IMR-90 (cell line): ENCODE results near the gene ADGRF5.

Source experiments
- CEBPB ChIP-seq: IDR thresholded peaks from 2 replicates; pipeline ENCODE4 v1.6.1; 2012; ENCODE audit warnings: low read depth, low read length, improper control_type of control experiment
- MXI1 ChIP-seq: IDR thresholded peaks from 2 replicates; pipeline ENCODE4 v1.6.1; 2012; ENCODE audit warnings: low read depth, mild to moderate bottlenecking, low read length, moderate library complexity, borderline replicate concordance
- POLR2A ChIP-seq: IDR thresholded peaks from 2 replicates; pipeline ENCODE4 v1.6.1; 2012; ENCODE audit warnings: mild to moderate bottlenecking, low read depth, low read length
- RAD21 ChIP-seq: IDR thresholded peaks from 2 replicates; pipeline ENCODE4 v1.6.1; 2012; ENCODE audit warnings: low read length, improper control_type of control experiment
- RCOR1 ChIP-seq: IDR thresholded peaks from 2 replicates; pipeline ENCODE4 v1.6.1; 2012; ENCODE audit warnings: mild to moderate bottlenecking, low read length, improper control_type of control experiment; ENCODE audit not compliant: insufficient replicate concordance
- TF ChIP-seq, protein P1 (sequence below): fragments of 150-350 bp; IDR thresholded peaks from 2 replicates; pipeline ENCODE4 v1.6.1; 2016; ENCODE audit warnings: low read depth, mild to moderate bottlenecking, low read length, moderate library complexity, borderline replicate concordance
- TF ChIP-seq, protein P2 (sequence below): conservative IDR thresholded peaks from 2 replicates; pipeline ENCODE4 v1.5.1; 2012; ENCODE audit warnings: mild to moderate bottlenecking, low read depth, low read length, improper control_type of control experiment
- TF ChIP-seq, protein P3 (sequence below): fragments of 150-350 bp; IDR thresholded peaks from 2 replicates; pipeline ENCODE4 v1.6.1; 2017; ENCODE audit warnings: mild to moderate bottlenecking, antibody characterized with exemption, low read length, low read depth

DNA sequence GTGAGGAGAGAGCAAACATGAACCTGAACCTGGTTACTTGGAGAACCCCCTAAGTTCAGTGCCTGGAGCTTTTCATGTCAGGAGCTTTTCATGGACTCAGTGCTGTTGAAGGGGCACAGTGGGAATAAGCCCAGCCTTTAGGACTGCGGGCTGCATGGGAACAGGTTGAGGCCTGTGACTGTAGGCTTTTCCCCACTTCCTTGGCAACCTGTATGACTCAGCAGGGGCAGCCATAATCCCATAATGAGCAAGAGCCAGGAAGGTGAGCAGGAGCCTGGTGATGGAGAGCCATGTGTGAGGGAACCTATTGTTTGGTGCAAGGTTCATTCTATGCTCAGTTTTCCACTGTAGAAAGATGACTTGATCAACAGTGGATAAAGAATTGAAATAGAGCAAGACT lies 105.1 kb downstream of the ADGRF5 start:
- no peak for TF ChIP-seq RCOR1
- TF ChIP-seq, protein P1, sequence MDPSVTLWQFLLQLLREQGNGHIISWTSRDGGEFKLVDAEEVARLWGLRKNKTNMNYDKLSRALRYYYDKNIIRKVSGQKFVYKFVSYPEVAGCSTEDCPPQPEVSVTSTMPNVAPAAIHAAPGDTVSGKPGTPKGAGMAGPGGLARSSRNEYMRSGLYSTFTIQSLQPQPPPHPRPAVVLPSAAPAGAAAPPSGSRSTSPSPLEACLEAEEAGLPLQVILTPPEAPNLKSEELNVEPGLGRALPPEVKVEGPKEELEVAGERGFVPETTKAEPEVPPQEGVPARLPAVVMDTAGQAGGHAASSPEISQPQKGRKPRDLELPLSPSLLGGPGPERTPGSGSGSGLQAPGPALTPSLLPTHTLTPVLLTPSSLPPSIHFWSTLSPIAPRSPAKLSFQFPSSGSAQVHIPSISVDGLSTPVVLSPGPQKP, result no peak
- TF ChIP-seq, protein P2, sequence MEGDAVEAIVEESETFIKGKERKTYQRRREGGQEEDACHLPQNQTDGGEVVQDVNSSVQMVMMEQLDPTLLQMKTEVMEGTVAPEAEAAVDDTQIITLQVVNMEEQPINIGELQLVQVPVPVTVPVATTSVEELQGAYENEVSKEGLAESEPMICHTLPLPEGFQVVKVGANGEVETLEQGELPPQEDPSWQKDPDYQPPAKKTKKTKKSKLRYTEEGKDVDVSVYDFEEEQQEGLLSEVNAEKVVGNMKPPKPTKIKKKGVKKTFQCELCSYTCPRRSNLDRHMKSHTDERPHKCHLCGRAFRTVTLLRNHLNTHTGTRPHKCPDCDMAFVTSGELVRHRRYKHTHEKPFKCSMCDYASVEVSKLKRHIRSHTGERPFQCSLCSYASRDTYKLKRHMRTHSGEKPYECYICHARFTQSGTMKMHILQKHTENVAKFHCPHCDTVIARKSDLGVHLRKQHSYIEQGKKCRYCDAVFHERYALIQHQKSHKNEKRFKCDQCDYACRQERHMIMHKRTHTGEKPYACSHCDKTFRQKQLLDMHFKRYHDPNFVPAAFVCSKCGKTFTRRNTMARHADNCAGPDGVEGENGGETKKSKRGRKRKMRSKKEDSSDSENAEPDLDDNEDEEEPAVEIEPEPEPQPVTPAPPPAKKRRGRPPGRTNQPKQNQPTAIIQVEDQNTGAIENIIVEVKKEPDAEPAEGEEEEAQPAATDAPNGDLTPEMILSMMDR, result no peak
- no peak for TF ChIP-seq POLR2A
- no peak for TF ChIP-seq MXI1
- TF ChIP-seq RAD21, result no peak
- no peak for TF ChIP-seq CEBPB
- TF ChIP-seq, protein P3, sequence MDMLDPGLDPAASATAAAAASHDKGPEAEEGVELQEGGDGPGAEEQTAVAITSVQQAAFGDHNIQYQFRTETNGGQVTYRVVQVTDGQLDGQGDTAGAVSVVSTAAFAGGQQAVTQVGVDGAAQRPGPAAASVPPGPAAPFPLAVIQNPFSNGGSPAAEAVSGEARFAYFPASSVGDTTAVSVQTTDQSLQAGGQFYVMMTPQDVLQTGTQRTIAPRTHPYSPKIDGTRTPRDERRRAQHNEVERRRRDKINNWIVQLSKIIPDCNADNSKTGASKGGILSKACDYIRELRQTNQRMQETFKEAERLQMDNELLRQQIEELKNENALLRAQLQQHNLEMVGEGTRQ, result no peak
